ENCODE results near the gene PRR15L.
"Not testable (repeated sequence)": the region's sequence is repeated elsewhere in the genome, so short reads cannot be mapped to it uniquely, and the experiment has no call there.

The PRR15L gene

GRCh38 chr17:47929218-47930000, 28.3 kb downstream of the PRR15L start:
- FAIRE-seq: no peak

- no peak for FAIRE-seq
These were observed 29.3 kb downstream of the PRR15L start for GRCh38 chr17:47928415-47928814.

DNA sequence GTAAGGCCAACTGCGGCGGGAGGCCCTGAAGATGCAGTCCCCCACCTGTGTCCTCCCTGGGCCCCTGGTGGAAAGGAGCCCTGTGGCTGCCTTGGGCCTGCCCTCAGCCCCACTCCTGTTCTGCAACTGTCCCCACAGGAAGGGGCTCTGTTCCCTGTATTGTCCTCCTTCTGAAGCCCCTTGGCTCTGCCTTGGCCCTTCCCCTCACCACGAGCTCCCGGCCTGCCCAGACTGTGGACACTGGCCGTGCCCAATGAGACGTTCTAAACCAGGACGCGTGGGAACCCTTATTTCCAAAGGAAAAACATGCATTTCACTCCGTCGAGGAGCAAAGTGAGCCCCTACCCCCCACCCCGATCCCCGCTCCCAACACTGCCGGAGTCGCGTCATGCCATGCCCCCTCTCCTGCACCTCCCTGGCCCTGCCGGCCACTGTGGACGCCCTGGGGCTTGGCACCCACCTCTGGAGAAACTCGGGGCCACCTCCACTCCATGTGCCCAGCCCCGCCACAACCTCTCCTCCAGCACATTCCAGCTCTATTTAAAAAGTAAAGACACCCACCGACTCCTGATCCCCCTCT, 29.8 kb downstream of the PRR15L start:
- FAIRE-seq: no peak

GRCh38 chr17:47925678-47925988, 32.0 kb downstream of the PRR15L start:
- FAIRE-seq: no peak

GRCh38 chr17:47924785-47925677, 32.7 kb downstream of the PRR15L start:
- FAIRE-seq: no peak

- FAIRE-seq: not testable (repeated sequence)
These were observed 37.8 kb downstream of the PRR15L start for GRCh38 chr17:47919889-47920288.

DNA sequence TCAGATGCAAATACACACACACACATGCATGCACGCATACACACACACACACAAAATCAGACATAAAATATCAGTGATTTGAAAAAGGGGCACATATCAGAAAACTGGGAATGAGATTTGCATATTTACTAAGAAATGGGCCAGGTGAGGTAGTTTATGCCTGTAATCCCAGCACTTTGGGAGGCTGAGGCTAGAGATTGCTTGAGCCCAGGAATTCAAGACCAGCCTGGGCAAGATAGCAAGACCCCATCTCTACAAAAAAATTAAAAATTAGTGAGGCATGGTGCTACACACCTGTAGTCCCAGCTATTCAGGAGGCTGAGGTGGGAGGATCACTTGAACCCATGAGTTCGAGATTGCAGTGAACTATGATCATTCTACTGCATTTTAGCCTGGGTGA, 38.7 kb downstream of the PRR15L start:
- FAIRE-seq: no peak

DNA sequence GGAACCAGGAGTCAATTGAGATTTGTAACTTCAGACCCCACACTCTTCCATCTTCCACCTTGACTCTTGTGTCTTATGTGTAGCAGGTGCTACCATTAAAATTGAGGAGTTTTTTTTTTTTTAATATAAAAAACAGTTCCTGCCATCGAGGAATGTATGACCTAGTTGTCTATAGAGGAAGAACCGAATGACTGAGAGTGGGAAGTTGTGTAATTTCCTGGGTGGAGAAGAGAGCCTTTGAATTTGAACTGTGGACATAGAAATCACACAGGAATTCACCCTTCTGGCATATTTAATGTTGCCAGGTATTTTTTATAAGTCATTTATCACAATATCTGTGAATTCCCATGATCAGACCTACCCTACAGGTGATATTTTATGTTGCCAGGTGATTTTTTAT, 39.7 kb downstream of the PRR15L start:
- no peak for FAIRE-seq

DNA sequence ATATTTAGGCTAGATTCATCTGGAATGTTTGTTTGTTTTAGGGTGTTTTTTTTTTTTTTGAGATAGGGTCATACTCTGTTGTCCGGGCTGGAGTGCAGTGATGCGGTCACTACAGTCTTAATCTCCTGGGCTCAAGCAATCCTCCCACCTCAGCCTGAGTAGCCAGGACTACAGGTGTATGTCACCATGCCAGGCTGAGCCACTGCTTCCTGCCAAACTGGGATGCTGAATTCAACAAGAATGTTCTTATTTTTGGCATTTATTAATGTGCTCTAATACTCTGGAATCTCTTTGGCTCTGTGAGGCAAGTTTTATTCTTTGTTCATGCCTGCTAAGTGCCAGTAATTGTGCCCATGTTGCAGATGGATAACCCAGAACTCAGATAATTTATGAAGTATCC, 40.1 kb downstream of the PRR15L start:
- FAIRE-seq: no peak

DNA sequence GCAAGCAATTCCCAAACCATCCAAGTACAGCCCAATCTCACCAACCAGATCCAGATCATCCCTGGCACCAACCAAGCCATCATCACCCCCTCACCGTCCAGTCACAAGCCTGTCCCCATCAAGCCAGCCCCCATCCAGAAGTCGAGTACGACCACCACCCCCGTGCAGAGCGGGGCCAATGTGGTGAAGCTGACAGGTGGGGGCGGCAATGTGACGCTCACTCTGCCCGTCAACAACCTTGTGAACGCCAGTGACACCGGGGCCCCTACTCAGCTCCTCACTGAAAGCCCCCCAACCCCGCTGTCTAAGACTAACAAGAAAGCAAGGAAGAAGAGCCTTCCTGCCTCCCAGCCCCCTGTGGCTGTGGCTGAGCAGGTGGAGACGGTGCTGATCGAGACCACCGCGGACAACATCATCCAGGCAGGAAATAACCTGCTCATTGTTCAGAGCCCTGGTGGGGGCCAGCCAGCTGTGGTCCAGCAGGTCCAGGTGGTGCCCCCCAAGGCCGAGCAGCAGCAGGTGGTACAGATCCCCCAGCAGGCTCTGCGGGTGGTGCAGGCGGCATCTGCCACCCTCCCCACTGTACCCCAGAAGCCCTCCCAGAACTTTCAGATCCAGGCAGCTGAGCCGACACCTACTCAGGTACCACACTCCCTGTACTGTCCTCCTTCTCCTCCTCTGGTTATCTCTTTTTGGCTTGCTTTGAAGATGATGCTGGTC, 41.0 kb downstream of the PRR15L start:
- no peak for FAIRE-seq

DNA sequence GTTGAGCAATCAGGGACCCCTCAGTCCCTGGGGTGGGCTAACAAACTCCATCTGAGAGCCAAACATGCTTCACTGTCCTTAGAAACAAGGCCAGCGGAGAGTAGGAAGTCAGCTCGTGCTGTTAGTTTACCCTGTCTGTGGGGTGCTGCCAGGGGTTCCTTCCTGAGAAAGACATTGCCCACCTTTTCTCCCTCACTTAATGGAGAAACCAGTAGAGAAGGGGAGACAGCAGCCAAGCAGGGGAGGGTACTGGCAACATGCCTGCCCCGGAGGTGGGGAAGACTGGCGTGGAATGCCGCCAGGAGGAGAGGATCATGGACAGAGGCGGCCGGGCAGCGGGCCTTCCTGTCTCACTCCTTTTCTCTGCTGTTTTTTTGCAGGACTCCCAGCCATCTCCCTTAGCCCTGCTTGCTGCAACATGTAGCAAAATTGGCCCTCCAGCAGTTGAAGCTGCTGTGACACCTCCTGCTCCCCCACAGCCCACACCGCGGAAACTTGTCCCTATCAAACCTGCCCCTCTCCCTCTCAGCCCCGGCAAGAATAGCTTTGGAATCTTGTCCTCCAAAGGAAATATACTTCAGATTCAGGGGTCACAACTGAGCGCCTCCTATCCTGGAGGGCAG, 41.8 kb downstream of the PRR15L start:
- FAIRE-seq: no peak

GRCh38 chr17:47914306-47914948, 43.3 kb downstream of the PRR15L start:
- FAIRE-seq: no peak

DNA sequence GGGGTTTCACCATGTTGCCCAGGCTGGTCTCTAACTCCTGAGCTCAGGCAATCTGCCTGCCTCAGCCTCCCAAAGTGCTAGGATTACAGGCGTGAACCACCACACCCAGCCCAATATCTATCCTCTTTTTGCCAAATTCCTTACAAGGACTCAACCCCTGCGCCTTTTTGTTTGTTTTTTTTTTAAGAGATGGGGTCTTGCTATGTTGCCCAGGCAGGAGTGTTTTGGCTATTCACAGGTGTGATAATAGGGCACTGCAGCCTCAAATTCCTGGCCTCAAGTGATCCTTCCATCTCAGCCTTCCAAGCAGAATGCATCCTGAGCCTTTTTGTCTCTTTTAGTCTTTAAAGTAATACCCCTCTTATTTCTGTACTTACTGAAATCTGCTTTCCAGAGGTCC, 44.6 kb downstream of the PRR15L start:
- FAIRE-seq: no peak

- no peak for FAIRE-seq
These were observed 49.6 kb downstream of the PRR15L start for GRCh38 chr17:47907932-47908562.

GRCh38 chr17:47906443-47906842, 51.2 kb downstream of the PRR15L start:
- no peak for FAIRE-seq

- FAIRE-seq: no peak
These were observed 52.4 kb downstream of the PRR15L start for GRCh38 chr17:47905221-47905733.

GRCh38 chr17:47902039-47902744, 55.5 kb downstream of the PRR15L start:
- no peak for FAIRE-seq

Data from islet of Langerhans (tissue), 1 donor.